NT2/D1 (cell line): ENCODE results near the gene ACOX2.

ENCODE experiments used
- SUZ12 ChIP-seq: IDR thresholded peaks from 2 replicates; pipeline ENCODE4 v1.6.1; 2011; ENCODE audit not compliant: insufficient read length, insufficient read depth; ENCODE audit errors: extremely low read depth
- YY1 ChIP-seq: IDR thresholded peaks from 2 replicates; pipeline ENCODE4 v1.6.1; 2011; ENCODE audit not compliant: insufficient read length, insufficient read depth
- ZNF274 ChIP-seq: IDR thresholded peaks from 2 replicates; pipeline ENCODE4 v1.6.1; 2011; ENCODE audit warnings: mild to moderate bottlenecking, low read depth, low read length

GRCh38 chr3:58514405-58514804 is 22.6 kb downstream of the ACOX2 start:
- TF ChIP-seq YY1 (no peak), ZNF274 (no peak), SUZ12 (no peak)
